ENCODE data around the gene ABHD17C.

ABHD17C gene

DNA sequence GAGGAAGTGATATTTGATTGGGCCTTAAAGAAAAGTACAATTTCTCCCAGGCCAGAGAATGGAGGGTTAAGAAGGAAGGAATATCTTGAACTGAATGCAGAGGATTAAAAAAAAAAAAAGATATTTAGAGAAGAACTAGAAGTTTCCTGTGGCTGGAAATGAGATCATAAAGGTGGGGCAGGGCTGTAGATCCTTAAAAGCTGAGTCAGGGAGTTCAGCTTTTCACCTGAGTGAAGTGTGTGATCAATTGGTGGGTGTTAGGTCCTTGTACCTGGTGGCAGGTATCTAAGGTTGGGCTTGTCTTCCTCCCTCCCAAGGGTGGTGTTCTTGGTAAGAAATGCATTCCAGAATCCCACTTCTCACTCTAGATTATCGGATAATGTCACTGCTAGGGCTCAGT, 95.9 kb downstream of the ABHD17C start:
- no peak for TF ChIP-seq CTCF (IDR thresholded peaks at IDR 0.05; ENCODE audit: low read depth, low read length)
- H3K4me3 ChIP-seq (ENCODE audit: low read depth, low read length) = no peak overlapping the region
- in situ Hi-C loops (cut with HindIII; ENCODE audit: low sequenced_read_pairs) = no loop called here
- DNase-seq (ENCODE audit: low read depth, low spot score) = no peak

DNA sequence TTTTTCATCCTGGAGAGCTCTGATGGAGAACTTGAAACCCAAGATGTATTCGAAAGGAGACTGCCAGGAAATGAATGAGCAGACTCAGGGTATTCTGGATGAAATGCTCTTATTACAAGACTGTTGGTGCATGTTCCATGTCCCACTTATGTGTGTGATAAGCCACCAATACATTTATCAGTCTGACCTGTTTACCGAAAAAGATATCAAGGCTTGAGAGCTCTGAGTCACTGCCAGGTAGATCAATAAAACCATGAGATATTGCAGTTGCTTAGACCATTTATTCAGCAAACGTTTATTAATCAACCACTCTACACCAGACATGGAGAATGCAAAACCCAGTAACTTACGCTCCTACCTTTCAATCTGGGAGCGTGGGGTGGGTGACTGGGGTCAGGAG, 101.3 kb downstream of the ABHD17C start:
- H3K4me3 ChIP-seq (ENCODE audit: low read depth, low read length) = no peak overlapping the region
- in situ Hi-C loops (cut with HindIII; ENCODE audit: low sequenced_read_pairs) = no loop called here
- TF ChIP-seq CTCF (IDR thresholded peaks at IDR 0.05; ENCODE audit: low read depth, low read length) = no peak
- no peak for DNase-seq (ENCODE audit: low read depth, low spot score)

DNA sequence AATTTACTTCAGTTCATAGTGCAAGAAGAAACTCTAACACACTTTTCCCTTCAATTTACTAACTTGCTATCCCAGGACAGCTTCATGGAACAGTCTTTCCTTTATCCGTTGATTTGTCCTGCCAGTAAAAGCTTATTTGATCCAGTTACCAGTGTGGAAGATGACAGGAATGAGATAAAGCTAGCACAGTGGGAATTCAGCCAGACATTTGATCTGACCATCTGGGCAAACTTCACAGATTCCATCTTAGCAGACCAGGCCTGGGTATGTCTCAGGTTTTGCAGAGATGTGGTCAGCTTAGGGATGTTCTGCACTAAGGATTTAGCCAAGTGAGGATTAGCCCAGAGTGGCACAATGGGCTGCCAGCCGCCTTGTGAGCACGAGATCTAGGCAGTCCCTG, 103.8 kb downstream of the ABHD17C start:
- DNase-seq (ENCODE audit: low read depth, low spot score) = no peak
- in situ Hi-C loops (cut with HindIII; ENCODE audit: low sequenced_read_pairs) = no loop called here
- H3K4me3 ChIP-seq (ENCODE audit: low read depth, low read length) = no peak overlapping the region
- TF ChIP-seq CTCF (IDR thresholded peaks at IDR 0.05; ENCODE audit: low read depth, low read length) = no peak

GRCh38 chr15:80800067-80800466, 105.0 kb downstream of the ABHD17C start:
- H3K4me3 ChIP-seq (ENCODE audit: low read depth, low read length) = no peak overlapping the region
- no peak for DNase-seq (ENCODE audit: low read depth, low spot score)
- in situ Hi-C loops (cut with HindIII; ENCODE audit: low sequenced_read_pairs) = no loop called here
- TF ChIP-seq CTCF (IDR thresholded peaks at IDR 0.05; ENCODE audit: low read depth, low read length) = no peak

DNA sequence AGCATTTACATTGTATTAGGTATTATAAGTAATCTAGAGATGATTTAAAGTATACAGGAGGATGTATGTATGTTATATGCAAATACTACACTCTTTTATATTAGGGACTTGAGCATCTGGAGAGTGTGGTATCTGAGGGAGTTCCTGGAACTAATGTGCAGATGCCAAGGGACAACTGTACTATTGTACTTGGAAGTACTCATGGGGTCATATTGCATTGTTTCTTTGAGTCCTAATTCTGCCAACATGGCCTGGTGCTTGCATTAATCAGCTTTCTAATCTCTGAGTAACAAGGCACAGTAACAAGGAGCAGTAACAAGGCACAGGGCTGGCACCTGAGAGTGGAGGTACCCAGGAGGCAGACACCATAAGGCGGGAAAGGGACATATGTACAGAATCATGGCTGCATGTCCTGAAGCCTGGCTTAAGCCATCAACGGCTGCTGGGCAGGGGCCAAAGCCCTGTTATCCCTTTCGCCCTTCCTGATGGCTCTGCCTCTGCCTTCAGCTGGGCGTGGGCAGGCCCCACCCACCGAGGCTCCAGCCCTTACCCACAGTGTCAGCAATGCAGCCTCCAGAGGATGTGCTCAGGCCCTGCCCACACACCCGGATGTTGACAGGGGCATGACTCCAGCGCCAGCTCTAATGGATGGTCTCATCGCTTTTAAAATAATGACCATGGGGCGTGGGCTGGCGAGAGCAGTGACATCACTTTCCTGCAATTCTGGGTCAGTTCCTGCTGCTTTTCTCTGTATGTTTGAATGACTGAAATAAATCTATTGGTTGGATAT, 107.0 kb downstream of the ABHD17C start:
- no peak for TF ChIP-seq CTCF (IDR thresholded peaks at IDR 0.05; ENCODE audit: low read depth, low read length)
- H3K4me3 ChIP-seq (ENCODE audit: low read depth, low read length) = no peak overlapping the region
- no peak for DNase-seq (ENCODE audit: low read depth, low spot score)
- in situ Hi-C loops (cut with HindIII; ENCODE audit: low sequenced_read_pairs) = no loop called here

GRCh38 chr15:80803580-80804525, 108.7 kb downstream of the ABHD17C start:
- no peak for TF ChIP-seq CTCF (IDR thresholded peaks at IDR 0.05; ENCODE audit: low read depth, low read length)
- in situ Hi-C loops (cut with HindIII; ENCODE audit: low sequenced_read_pairs) = no loop called here
- DNase-seq (ENCODE audit: low read depth, low spot score) = no peak
- H3K4me3 ChIP-seq (ENCODE audit: low read depth, low read length) = no peak overlapping the region
